Fibroblast of skin of right biceps (primary cell): ENCODE data around the gene ARCN1.

ENCODE experiments used
- DNase-seq: peaks from one replicate; pipeline ENCODE4 v3.0.0-alpha.2; 2013

Gene ARCN1

DNA sequence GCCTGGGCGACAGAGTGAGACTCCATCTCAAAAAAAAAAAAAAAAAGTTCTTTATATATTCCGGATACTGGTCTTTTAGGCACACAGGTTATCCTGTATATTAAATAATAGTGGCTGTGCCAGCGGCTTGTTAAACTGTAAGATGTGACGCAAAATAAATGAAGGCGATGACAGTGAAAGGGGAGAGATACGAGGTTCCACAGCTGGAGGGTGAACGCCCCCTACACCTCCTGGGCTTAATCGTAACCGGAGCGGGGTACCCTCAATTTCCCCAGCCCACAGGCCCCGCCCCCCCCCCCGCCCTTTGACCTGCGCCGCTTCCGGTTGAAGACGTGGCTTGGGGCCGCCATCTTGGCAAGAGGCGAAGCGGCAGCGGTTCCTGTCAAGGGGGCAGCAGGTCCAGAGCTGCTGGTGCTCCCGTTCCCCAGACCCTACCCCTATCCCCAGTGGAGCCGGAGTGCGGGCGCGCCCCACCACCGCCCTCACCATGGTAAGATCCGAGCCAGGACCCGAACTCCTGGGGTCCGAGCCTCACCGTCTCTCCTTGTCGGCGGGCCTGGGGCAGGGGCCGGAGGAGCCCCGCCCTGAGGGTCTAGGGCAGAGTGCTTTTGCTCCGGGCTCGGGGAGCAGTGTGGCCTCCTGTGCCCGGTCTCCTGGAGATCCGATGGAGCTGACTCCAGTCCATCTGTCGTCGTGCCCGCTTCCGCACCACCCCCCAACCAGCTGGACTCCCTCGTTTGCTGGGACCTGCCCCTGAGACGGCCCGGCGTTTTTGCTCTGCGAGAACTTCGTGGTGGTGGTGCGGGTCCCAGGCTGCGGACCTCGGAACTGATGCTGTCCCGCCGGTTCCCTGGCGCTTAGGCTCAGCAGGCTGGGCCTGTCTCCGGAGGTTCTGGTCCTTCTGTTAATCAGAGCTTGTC lies at the start of gene ARCN1:
Gene ARCN1 (plus strand): TSS at position 349 of the 920 bp plus-strand sequence. CDS start 139 bp downstream, at position 488.
- peak; percentile 82 for DNase-seq

GRCh38 chr11:118522571-118523072 lies 49.6 kb upstream of the ARCN1 start:
- peak; percentile 25 for DNase-seq

GRCh38 chr11:118524356-118524755 lies 47.9 kb upstream of the ARCN1 start:
- DNase-seq = no peak

DNA sequence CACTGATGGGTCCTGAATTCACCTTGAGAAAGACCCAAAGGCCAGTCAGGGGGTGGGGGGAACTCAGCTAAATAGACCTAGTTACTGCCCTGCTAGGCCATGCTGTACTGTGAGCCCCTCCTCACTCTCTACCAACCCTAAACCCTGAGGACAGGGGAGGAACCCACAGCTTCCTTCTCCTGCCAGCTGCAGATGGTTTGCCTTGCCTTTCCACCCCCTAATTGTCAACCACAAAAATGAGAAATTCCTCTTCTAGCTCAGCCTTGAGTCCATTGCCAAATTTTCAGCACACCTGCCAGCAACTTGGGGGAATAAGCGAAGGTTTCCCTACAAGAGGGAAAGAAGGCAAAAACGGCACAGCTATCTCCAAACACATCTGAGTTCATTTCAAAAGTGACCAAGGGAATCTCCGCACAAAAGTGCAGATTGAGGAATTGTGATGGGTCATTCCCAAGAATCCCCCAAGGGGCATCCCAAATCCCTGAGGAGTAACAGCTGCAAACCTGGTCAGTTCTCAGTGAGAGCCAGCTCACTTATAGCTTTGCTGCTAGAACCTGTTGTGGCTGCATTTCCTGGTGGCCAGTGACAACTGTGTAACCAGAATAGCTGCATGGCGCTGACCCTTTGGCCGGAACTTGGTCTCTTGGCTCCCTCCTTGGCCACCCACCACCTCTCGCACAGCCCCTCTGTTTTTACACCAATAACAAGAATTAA lies 47.3 kb upstream of the ARCN1 start:
- no peak for DNase-seq

DNA sequence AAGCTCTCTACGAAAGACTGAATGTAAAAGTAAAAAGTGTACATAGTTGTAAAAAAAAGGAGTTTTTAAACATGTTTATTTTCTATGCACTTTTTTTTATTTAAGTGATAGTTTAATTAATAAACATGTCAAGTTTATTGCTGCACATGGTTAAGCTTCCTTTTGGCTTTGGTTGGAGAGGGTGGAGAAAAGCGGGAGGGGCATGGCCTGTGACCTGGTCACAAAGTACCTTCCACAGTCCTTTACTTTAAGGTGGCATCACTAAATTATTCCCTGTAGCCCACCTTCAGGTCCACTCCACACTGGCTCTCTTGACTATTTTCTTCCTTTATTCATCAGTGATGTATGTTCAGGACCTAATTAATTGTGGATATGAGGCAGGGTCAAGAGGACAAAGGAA lies 45.5 kb upstream of the ARCN1 start:
- no peak for DNase-seq

- DNase-seq = no peak
These were observed 45.1 kb upstream of the ARCN1 start, which contains the start of gene TTC36 for GRCh38 chr11:118527109-118527508. TTC36 (plus strand) TSS chr11:118527474; CDS start chr11:118527495, 21 bp downstream.

- no peak for DNase-seq
These were observed 43.7 kb upstream of the ARCN1 start for GRCh38 chr11:118528511-118528910.

GRCh38 chr11:118529584-118530175 lies 42.5 kb upstream of the ARCN1 start:
- no peak for DNase-seq

- DNase-seq = no peak
These were observed 42.0 kb upstream of the ARCN1 start for GRCh38 chr11:118530180-118530682.

DNA sequence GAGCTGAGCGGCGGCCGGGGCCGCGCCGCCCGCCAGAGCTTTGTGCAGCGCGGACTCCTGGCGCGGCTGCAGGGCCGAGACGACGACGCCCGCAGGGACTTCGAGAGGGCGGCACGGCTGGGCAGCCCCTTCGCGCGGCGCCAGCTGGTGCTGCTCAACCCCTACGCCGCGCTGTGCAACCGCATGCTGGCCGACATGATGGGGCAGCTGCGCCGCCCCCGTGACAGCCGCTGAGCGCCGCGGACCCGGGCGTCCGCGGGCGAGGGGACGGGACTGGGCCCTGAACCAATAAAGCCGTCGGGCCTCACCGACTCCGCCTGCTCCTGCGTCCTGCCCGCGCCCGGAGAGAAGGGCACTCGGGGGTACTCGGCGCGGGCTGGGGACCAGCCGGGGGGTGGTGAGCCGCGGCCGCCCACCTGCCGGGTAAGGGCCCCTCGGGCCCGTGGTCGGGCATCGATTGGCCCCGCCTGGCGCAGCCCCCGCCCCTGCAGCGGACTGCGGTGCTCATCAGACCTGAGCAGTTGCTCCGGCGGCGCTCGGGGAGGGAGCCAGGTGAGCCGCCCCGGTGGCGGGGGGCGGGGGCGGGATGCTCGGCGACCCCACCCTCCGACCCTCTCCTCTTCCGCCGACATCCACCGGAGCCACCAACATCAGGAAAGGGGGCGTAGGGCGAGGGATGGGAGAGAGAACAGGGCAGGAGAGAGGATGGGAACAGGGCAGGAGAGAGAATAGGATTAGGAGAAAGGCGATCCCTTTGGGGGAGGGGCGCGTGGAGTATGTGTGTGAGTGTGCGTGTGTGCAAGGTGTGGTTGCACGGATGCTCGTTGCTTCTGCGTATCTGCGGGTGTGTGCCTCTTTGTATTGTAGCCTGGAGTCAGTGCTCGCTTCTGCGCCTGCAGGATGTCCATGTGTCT lies 41.3 kb upstream of the ARCN1 start, which contains the start of gene TMEM25:
Gene TMEM25 (plus strand): TSS at position 510 of the 914 bp plus-strand sequence. CDS start 610 bp downstream, outside the sequence.
- DNase-seq = peak; percentile 50

DNA sequence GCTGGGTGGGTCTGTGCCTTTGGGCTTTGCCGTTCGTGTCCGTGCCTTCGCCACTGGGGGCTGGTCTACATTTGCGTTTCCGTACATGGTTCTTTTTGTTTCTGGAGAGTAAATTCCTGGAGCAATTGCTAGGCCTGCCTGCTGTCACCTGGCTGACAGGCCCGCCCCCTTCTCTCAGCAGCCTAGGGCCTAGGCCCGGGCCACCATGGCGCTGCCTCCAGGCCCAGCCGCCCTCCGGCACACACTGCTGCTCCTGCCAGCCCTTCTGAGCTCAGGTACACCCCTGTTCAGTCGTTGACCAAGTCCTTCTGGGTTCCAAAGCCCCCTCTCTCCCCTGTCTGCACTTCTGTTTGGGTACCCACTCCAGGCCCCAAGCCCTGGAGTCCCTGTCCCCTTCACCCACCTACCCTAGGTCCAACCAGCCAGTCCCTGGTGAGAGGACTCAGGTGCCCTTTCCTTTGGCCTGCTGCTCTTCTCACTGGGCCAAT lies 40.6 kb upstream of the ARCN1 start:
- DNase-seq = no peak

DNA sequence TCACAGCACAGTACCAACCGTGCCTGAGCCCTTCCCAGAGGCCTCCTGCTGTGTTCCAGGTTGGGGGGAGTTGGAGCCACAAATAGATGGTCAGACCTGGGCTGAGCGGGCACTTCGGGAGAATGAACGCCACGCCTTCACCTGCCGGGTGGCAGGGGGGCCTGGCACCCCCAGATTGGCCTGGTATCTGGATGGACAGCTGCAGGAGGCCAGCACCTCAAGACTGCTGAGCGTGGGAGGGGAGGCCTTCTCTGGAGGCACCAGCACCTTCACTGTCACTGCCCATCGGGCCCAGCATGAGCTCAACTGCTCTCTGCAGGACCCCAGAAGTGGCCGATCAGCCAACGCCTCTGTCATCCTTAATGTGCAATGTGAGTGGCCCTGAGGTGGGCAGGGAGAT lies 40.1 kb upstream of the ARCN1 start:
- no peak for DNase-seq

DNA sequence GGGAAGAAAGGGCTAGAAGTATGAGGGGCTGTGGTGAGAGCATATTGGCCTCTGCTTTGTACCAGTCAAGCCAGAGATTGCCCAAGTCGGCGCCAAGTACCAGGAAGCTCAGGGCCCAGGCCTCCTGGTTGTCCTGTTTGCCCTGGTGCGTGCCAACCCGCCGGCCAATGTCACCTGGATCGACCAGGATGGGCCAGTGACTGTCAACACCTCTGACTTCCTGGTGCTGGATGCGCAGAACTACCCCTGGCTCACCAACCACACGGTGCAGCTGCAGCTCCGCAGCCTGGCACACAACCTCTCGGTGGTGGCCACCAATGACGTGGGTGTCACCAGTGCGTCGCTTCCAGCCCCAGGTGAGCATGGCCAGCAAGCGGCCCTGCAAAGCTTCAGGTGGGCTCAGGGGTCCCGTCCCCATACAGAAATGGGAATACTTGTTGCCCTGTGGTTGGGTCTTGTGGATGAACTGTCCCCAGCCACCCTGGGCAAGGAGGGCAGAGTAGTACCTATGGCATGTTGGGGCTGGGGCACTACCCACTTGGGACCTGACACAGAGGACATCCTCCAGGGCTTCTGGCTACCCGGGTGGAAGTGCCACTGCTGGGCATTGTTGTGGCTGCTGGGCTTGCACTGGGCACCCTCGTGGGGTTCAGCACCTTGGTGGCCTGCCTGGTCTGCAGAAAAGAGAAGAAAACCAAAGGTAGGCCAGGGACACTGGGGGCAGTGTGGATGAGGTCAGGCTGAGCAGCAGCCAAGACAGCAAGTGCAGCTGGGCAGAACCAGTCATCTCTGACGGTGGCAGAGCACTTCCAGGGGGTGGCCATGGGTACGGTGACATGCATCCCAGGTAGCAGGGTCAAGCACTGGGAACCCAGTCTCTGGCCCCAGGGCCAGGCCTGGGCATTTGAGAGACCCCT lies 39.1 kb upstream of the ARCN1 start:
- no peak for DNase-seq

DNA sequence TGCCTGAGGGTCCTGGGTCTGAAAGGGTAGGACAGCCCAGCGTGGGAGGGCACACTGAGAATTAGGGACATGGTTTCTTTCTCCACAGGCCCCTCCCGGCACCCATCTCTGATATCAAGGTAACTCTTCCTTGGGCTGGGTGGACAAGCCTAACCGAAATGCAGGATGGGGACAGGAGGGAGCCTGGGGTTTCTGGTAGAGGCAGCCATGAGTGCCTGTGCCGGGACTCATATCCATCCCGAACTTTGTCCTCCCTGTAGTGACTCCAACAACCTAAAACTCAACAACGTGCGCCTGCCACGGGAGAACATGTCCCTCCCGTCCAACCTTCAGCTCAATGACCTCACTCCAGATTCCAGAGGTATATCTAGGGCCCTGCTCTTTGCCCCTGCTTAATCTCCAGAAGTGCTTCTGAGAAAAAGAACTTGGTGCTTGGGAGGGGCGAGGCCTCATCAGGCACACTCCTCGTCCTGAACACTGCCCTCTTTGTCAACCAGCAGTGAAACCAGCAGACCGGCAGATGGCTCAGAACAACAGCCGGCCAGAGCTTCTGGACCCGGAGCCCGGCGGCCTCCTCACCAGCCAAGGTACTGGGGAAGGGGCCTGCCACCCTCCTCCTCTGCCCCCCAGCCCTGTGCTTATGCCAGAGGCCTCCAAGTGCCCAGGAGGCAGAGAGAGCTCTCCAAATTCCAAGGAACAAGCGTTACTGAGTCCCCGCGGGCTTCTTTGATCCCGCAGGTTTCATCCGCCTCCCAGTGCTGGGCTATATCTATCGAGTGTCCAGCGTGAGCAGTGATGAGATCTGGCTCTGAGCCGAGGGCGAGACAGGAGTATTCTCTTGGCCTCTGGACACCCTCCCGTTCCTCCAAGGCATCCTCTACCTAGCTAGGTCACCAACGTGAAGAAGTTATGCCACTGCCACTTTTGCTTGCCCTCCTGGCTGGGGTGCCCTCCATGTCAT lies 38.2 kb upstream of the ARCN1 start:
- DNase-seq = no peak

DNA sequence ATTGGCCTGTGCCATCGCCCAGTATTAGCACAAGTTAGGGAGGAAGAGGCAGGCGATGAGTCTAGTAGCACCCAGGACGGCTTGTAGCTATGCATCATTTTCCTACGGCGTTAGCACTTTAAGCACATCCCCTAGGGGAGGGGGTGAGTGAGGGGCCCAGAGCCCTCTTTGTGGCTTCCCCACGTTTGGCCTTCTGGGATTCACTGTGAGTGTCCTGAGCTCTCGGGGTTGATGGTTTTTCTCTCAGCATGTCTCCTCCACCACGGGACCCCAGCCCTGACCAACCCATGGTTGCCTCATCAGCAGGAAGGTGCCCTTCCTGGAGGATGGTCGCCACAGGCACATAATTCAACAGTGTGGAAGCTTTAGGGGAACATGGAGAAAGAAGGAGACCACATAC lies 36.9 kb upstream of the ARCN1 start:
- no peak for DNase-seq

DNA sequence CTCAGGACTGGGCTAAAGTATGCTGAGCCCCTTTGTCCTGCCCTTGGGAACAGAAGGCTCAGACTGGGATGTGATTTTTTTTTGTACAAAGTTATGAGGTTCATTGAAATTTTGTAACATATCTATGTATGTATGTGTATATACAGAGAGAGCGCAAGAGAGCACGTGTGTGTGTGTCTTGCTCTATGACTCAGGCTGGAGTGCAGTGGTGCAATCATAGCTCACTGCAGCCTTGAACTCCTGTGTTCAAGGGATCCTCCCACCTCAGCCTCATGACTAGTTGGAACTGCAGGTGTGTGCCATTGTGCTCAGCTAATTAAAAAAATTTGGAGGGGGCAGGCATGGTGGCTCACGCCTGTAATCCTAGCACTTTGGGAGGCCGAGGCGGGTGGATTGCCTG lies 35.5 kb upstream of the ARCN1 start:
- DNase-seq = no peak

- DNase-seq = no peak
These were observed 34.7 kb upstream of the ARCN1 start for GRCh38 chr11:118537409-118537980.

GRCh38 chr11:118544010-118544646 lies 28.1 kb upstream of the ARCN1 start:
- DNase-seq = no peak
